ENCODE results near the gene PDE4D. TPM values are rescaled to one million over a fixed set of nuclear protein-coding genes. Genes with fewer than 3 reads are reported as not detected.
"Not testable (repeated sequence)": the region's sequence is repeated elsewhere in the genome, so short reads cannot be mapped to it uniquely, and the experiment has no call there.

PDE4D gene
- total RNA-seq, 1 donor from 2014 or later, result 47.7 TPM

DNA sequence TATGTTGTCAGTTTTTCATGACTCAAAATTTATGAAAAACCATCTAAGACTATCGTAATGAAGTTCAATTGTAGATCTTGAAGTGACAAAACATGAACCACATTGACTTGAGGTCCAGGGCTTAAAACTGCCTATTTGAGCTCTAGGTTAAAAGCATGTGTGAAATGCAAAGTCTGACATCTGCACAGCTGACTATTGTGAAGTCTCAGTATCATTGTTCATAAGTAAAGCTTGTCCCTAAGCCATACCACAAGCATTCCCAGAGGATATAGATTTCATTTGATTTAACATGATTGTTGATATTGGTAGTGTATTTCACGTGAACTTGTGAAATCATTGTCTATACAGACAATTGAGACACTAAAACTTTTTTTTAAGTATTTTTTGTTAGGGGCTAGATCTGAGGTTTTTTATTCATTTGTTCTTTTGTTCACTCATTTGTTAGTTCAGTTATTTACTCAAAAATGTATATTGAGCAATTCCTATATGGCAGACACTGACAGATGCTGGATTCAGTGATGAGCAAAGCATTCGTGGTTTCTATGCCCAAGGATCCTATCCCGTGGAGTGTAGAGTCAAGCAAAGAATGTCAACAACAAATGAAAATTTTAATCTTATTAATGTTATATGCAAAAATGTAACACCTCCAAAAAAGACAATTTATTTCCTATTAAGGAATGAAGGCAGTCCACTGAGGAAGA is 825.4 kb downstream of the PDE4D start:
- Mint-ChIP-seq H3K36me3 (ENCODE audit: low read depth) (peaks cover 1% of the 10 kb centered on the region), H3K27me3 (peaks cover 10% of the 10 kb centered on the region), H3K27ac (no peak overlapping the region), H3K4me3 (no peak overlapping the region), H3K4me1 (peaks cover 4% of the 10 kb centered on the region), H3K9me3 (peaks cover 10% of the 10 kb centered on the region)
- no peak for DNase-seq
- intact Hi-C loops (cut with micrococcal nuclease), result no loop called here

DNA sequence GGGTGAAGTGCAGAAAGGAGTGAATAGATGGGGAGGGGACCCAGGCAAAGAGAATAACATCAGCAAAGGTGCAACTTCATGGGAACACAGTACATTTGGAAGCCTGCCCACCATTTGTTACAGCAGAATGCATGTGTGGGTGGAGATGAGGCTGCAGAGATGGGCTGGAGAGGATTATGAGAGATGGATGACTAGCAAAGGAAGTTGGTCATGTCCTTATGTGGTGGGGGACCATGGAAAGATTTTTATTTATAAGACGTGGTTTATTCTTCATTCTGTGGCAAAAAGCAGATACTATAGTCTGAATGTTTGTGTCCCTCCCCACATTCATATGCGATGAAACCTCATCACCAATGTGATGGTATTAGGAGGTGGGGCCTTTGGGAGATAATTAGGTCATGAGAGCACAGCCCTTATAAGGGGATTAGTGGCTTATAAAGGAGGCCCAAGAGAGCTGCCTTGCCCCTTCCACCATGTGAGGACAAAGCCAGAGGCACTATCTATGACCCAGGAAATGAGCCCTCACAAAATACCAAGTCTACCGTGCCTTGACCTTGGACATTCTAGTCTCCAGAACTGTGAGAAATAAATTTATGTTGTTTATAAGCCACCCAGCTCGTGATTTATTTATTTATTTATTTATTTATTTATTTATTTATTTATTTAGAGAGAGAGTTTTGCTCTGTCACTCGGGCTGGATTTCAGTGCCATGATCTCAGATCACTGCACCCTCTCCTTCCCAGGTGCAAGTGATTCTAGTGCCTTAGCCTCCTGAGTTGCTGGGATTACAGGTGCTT is 827.0 kb downstream of the PDE4D start:
- H3K27ac Mint-ChIP-seq, result no peak overlapping the region
- H3K27me3 Mint-ChIP-seq, result peaks cover 15% of the 10 kb centered on the region
- no peaks in the 10 kb centered on the region for H3K36me3 Mint-ChIP-seq (ENCODE audit: low read depth)
- peaks cover 4% of the 10 kb centered on the region for H3K4me1 Mint-ChIP-seq
- DNase-seq, result no peak
- no peak overlapping the region for H3K4me3 Mint-ChIP-seq
- H3K9me3 Mint-ChIP-seq, result peaks cover 10% of the 10 kb centered on the region
- intact Hi-C loops (cut with micrococcal nuclease), result no loop called here

DNA sequence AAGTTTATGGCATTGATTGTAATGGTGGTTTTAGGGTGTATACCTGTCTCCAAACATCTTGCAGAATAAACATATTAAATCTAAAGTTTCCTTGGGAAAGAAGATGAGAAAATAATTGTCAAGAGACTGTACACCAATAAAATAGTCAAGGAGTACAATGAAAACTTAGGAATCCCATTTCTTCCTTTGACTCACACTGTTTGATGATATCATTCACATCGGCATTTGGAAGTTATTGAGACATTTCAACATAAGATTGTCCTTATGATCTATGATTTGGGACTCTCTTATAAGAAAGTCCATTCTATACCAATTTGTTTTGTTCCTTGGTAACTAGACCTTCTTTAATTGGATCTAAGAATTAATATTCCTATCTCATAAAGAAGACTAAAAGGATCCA is 828.0 kb downstream of the PDE4D start:
- Mint-ChIP-seq H3K4me1 (peaks cover 4% of the 10 kb centered on the region), H3K9me3 (peaks cover 10% of the 10 kb centered on the region), H3K4me3 (no peak overlapping the region), H3K27me3 (peaks cover 9% of the 10 kb centered on the region), H3K36me3 (ENCODE audit: low read depth) (no peaks in the 10 kb centered on the region), H3K27ac (no peak overlapping the region)
- intact Hi-C loops (cut with micrococcal nuclease), result no loop called here
- DNase-seq, result no peak

DNA sequence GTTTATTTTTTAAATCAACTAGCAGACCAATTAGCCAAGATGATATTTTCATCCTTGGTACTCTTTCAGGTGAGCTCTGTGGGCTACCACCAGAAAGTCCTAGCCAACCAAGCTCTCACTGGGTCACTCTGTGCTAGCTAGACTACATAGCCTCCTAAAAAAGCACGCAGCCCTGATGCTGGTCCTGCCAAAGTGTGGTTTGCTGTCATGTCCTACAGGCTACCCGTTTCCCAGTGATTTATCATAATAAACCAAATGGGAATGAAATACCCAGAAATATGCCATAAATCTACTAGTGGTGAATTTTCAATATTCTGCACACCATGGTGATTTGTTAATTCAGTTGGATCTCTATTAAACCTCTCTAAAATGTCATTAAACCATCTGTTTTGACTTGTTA is 829.2 kb downstream of the PDE4D start:
- H3K4me1 Mint-ChIP-seq, result peaks cover 4% of the 10 kb centered on the region
- H3K36me3 Mint-ChIP-seq (ENCODE audit: low read depth), result no peaks in the 10 kb centered on the region
- H3K27ac Mint-ChIP-seq, result no peak overlapping the region
- H3K27me3 Mint-ChIP-seq, result peaks cover 9% of the 10 kb centered on the region
- peaks cover 7% of the 10 kb centered on the region for H3K9me3 Mint-ChIP-seq
- intact Hi-C loops (cut with micrococcal nuclease), result no loop called here
- no peak overlapping the region for H3K4me3 Mint-ChIP-seq
- DNase-seq, result no peak

DNA sequence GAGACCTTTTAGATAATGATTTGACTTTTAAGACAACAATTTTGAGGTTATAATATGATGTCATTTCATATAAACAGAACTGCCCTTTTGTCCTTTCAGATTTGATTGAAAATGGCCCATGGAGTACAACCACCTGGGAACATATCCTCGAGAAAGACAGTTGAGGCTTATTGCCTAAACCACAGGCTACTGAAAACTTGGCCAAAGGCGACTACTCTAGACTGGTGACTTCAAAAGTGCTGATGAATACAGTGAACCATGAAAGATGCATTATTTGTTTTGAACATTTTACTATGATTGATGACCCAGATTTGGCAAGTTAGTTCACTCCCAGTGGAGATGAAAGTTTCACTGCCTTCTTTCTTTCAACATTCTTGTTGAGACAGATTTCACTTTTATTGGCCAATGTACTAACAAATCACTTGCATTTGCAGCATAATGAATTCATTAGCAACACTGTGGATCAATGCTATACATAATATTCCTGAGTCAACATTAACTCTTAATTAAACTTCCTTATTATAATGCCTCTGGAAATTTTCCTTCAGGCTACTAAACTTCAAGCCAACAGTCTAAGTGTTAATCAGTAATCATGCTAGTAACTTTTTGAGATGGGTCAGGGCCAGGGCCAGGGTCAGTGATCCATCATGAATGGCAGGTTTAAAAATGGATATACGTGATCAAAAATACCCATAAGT is 830.4 kb downstream of the PDE4D start:
- Mint-ChIP-seq H3K27ac (no peak overlapping the region), H3K27me3 (peaks cover 10% of the 10 kb centered on the region), H3K4me1 (peaks cover 4% of the 10 kb centered on the region), H3K36me3 (ENCODE audit: low read depth) (no peaks in the 10 kb centered on the region), H3K9me3 (peaks cover 7% of the 10 kb centered on the region), H3K4me3 (no peak overlapping the region)
- intact Hi-C loops (cut with micrococcal nuclease), result no loop called here
- DNase-seq, result no peak

DNA sequence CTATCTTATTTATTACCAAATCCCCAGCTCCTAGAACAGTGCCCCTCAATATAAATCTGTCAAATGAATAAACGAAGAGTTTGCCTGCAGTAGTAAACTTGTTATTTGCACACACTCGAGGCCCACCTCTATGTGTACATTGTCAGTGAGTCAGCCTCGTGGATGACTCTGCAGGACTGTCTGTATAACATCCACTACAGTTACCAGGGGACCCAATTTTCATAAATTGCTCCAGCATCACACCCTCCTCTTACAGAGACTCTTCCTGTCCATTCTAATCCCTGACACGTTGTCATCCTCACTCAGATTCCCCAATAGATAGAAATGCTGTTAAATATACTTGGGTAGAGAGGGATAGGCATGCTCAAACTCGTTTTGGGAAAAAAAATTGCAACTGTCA is 832.1 kb downstream of the PDE4D start:
- Mint-ChIP-seq H3K27me3 (peaks cover 13% of the 10 kb centered on the region), H3K4me3 (no peak overlapping the region), H3K36me3 (ENCODE audit: low read depth) (no peaks in the 10 kb centered on the region), H3K27ac (no peak overlapping the region), H3K4me1 (peaks cover 3% of the 10 kb centered on the region), H3K9me3 (peaks cover 7% of the 10 kb centered on the region)
- no peak for DNase-seq
- intact Hi-C loops (cut with micrococcal nuclease), result no loop called here

- peaks cover 3% of the 10 kb centered on the region for H3K4me1 Mint-ChIP-seq
- H3K27me3 Mint-ChIP-seq, result peaks cover 24% of the 10 kb centered on the region
- peaks cover 4% of the 10 kb centered on the region for H3K9me3 Mint-ChIP-seq
- intact Hi-C loops (cut with micrococcal nuclease), result no loop called here
- H3K4me3 Mint-ChIP-seq, result no peak overlapping the region
- H3K36me3 Mint-ChIP-seq (ENCODE audit: low read depth), result no peaks in the 10 kb centered on the region
- no peak for DNase-seq
- H3K27ac Mint-ChIP-seq, result no peak overlapping the region
Measured at GRCh38 chr5:59058969-59059687, 834.4 kb downstream of the PDE4D start.

DNA sequence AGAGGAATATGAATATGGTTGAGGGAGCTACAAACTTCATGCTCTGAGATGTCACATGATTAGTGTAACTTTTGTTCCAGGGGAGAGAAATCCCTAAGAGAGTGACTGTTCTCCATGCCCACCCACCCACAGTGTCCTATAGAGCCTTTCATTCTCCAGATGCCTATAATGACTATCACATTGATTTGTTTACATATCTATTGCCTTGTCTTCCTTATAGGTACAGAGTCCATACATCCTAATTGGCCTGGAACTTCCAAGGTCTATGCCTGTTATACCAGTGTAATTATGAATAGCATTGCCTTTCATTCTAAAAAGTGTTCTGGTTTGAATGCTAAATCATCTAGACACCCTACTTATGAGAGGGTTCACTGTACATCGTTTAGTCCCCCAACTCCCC is 835.3 kb downstream of the PDE4D start:
- intact Hi-C loops (cut with micrococcal nuclease), result no loop called here
- Mint-ChIP-seq H3K4me1 (peaks cover 3% of the 10 kb centered on the region), H3K27me3 (peaks cover 24% of the 10 kb centered on the region), H3K4me3 (no peak overlapping the region), H3K9me3 (peaks cover 4% of the 10 kb centered on the region), H3K36me3 (ENCODE audit: low read depth) (no peaks in the 10 kb centered on the region), H3K27ac (no peak overlapping the region)
- no peak for DNase-seq

DNA sequence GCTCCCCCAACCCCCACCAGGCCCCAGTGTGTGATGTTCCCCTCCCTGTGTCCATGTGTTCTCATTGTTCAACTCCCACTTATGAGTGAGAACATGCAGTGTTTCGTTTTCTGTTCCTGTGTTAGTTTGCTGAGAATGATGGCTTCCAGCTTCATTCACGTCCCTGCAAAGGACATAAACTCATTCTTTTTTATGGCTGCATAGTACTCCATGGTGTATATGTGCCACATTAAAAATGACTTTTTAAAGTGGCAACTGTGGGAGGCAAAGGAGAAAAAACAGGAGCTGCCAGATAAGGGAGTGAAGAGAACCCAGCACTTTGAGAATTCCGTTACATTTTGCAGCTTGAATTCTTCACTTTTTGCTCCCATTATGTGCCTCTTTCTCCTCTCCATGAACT is 836.9 kb downstream of the PDE4D start:
- intact Hi-C loops (cut with micrococcal nuclease); H3K4me1 Mint-ChIP-seq; H3K4me3 Mint-ChIP-seq; H3K36me3 Mint-ChIP-seq (ENCODE audit: low read depth); H3K27ac Mint-ChIP-seq; DNase-seq: not testable (repeated sequence)
- Mint-ChIP-seq H3K27me3 (peaks cover 24% of the 10 kb centered on the region), H3K9me3 (peaks cover 11% of the 10 kb centered on the region)

DNA sequence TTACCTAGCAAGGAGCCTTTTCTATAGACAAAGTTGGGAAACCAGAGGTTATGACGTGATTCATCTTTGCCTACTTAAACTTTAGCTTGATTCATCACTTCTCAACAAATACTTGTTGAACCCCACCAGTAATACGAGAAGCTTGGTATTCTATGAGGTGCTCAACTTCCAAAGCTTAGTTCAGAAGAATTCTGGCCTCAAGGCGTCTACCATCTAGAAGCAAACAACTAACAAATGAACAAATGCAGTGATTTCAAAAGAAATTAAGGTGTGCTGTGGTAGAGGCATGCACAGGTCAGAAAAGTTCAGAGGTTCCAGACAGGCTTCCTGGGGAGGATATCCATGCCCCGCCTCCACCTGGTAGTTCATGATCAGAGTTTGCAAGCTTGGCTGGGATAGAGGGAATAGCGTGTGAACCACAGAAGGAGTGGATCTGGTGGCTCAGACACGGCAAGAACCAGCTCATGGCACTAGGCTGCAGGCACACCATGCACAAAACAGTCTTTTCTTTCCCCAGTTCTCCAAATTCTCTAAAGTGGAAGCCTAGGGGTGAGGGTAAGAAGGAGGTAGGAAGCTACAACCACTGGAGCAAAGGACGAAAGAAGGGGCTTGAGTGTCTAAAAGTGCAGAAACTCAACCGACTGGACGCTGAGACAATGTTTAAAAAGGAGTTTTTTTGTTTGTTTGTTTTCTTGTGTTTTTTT is 837.6 kb downstream of the PDE4D start:
- H3K27ac Mint-ChIP-seq, result no peak overlapping the region
- no peak for DNase-seq
- intact Hi-C loops (cut with micrococcal nuclease), result no loop called here
- H3K36me3 Mint-ChIP-seq (ENCODE audit: low read depth), result no peaks in the 10 kb centered on the region
- H3K4me1 Mint-ChIP-seq, result peaks cover 3% of the 10 kb centered on the region
- no peak overlapping the region for H3K4me3 Mint-ChIP-seq
- peaks cover 24% of the 10 kb centered on the region for H3K27me3 Mint-ChIP-seq
- H3K9me3 Mint-ChIP-seq, result peaks cover 11% of the 10 kb centered on the region

- Mint-ChIP-seq H3K36me3 (ENCODE audit: low read depth) (no peaks in the 10 kb centered on the region), H3K27ac (no peak overlapping the region), H3K4me3 (no peak overlapping the region), H3K27me3 (peaks cover 24% of the 10 kb centered on the region), H3K9me3 (peaks cover 11% of the 10 kb centered on the region), H3K4me1 (peaks cover 3% of the 10 kb centered on the region)
- intact Hi-C loops (cut with micrococcal nuclease), result no loop called here
- DNase-seq, result no peak
Measured at GRCh38 chr5:59054963-59055528, 838.5 kb downstream of the PDE4D start.

DNA sequence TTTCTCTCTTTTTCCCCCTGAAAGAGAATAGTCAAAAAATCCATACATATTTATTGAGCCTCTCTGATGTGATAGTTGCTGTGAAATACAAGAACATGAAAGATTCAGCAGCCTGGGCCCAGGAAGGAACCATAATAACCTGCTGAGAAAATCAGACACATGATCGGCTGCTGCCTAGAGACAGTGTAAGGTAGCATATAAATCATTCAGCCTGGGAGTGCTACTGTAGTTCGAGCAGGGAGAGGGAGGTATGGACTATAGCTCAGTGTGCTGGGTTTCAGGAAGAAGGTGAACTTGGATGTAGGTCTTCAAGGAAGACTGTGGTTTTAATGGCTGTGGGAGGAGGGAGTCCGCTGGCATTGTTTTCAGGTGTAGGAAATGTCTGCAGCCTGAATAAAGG is 841.6 kb downstream of the PDE4D start:
- DNase-seq, result no peak
- no peak overlapping the region for H3K4me3 Mint-ChIP-seq
- peaks cover 8% of the 10 kb centered on the region for H3K4me1 Mint-ChIP-seq
- H3K36me3 Mint-ChIP-seq (ENCODE audit: low read depth), result no peaks in the 10 kb centered on the region
- intact Hi-C loops (cut with micrococcal nuclease), result no loop called here
- H3K9me3 Mint-ChIP-seq, result peaks cover 15% of the 10 kb centered on the region
- no peak overlapping the region for H3K27ac Mint-ChIP-seq
- H3K27me3 Mint-ChIP-seq, result peaks cover 19% of the 10 kb centered on the region

- intact Hi-C loops (cut with micrococcal nuclease), result no loop called here
- peaks cover 6% of the 10 kb centered on the region for H3K27me3 Mint-ChIP-seq
- peaks cover 12% of the 10 kb centered on the region for H3K9me3 Mint-ChIP-seq
- peaks cover 14% of the 10 kb centered on the region for H3K4me1 Mint-ChIP-seq
- H3K36me3 Mint-ChIP-seq (ENCODE audit: low read depth), result peaks cover 3% of the 10 kb centered on the region
- H3K27ac Mint-ChIP-seq, result no peak overlapping the region
- no peak overlapping the region for H3K4me3 Mint-ChIP-seq
- no peak for DNase-seq
Measured at GRCh38 chr5:59049095-59049494, 844.4 kb downstream of the PDE4D start.

All from activated CD4-positive, alpha-beta T cell treated with anti-CD3 and anti-CD28 coated beads, Interleukin-2, amount 10 ng/mL, durations not matched to agents 24 days and 14 days (primary cell).